H1 (cell line): ENCODE data around the gene STK11. TPM values are rescaled to one million over a fixed set of nuclear protein-coding genes. Genes with fewer than 3 reads are reported as not detected.

Experiments
- CTCF ChIA-PET: fragments of 300-600 bp; sonication (Branson Sonifier 250); formaldehyde crosslinking; loops from one replicate; lab custom pipeline; 2021; ENCODE audit not compliant: partially characterized antibody; lab: Charles Lee
- POLR2A ChIA-PET: fragments of 300-600 bp; sonication (Branson Sonifier 250); formaldehyde crosslinking; loops from one replicate; lab custom pipeline; 2021; ENCODE audit warnings: inconsistent platforms; ENCODE audit not compliant: partially characterized antibody; lab: Charles Lee
- DNase-seq, 2 experiments: peaks; one replicate each; pipeline versions ENCODE4 v3.0.0 to v3.0.0-alpha.2; 2010 to 2022; ENCODE audit warnings: low spot score in 2 of 2, low read depth in 1 of 2, mixed read lengths in 1 of 2
- FAIRE-seq: peaks from 2 replicates; lab custom pipeline; 2011; peaks lifted over from hg19 to GRCh38; lab: Jason Lieb, UNC
- H2AFZ ChIP-seq: 2 replicates; pipeline ENCODE4 v1.8.1; 2012; ENCODE audit warnings: low read length, inconsistent platforms
- H2AK5ac ChIP-seq: 2 replicates; pipeline ENCODE4 v1.6.1; 2013; ENCODE audit warnings: low read depth, low read length
- H2BK120ac ChIP-seq: replicated peaks from 2 replicates; pipeline ENCODE3; 2013; ENCODE audit warnings: low read depth, low read length, inconsistent platforms
- H2BK12ac ChIP-seq: 2 replicates; pipeline ENCODE4 v1.6.1; 2013; ENCODE audit warnings: low read depth, low read length
- H2BK15ac ChIP-seq: 2 replicates; pipeline ENCODE4 v1.6.1; 2013; ENCODE audit warnings: low read length
- H2BK20ac ChIP-seq: 2 replicates; pipeline ENCODE4 v1.6.1; 2013; ENCODE audit warnings: low read length
- H2BK5ac ChIP-seq: 2 replicates; pipeline ENCODE4 v1.6.1; 2013; ENCODE audit warnings: low read depth, low read length
- H3K14ac ChIP-seq: 2 replicates; pipeline ENCODE4 v1.6.1; 2013; ENCODE audit warnings: inconsistent platforms; ENCODE audit not compliant: insufficient read length
- H3K18ac ChIP-seq: 2 replicates; pipeline ENCODE4 v1.6.1; 2013; ENCODE audit warnings: low read length; ENCODE audit errors: extremely low read depth
- H3K23ac ChIP-seq: 2 replicates; pipeline ENCODE4 v1.6.1; 2013; ENCODE audit warnings: inconsistent platforms; ENCODE audit not compliant: insufficient read length
- H3K23me2 ChIP-seq: 2 replicates; pipeline ENCODE4 v1.6.1; 2013; ENCODE audit warnings: low read depth, low read length
- H3K27ac ChIP-seq: 2 replicates; pipeline ENCODE4 v1.6.1; 2011; ENCODE audit warnings: low read depth, low read length, inconsistent platforms
- H3K27me3 ChIP-seq, 4 experiments: replicated peaks in 1 of 4; 1 replicate in 1 of 4; 2 replicates in 3 of 4; pipeline versions ENCODE4 v1.6.1 to v1.8.1; 2011 to 2013; ENCODE audit warnings: low read length in 3 of 4, mild to moderate bottlenecking in 3 of 4, inconsistent platforms in 2 of 4, mixed read lengths in 2 of 4, moderate library complexity in 1 of 4; ENCODE audit not compliant: control insufficient read depth in 3 of 4, insufficient read depth in 3 of 4; ENCODE audit errors: extremely low read depth in 1 of 4
- H3K36me3 ChIP-seq, 4 experiments: 2 replicates each; pipeline versions ENCODE4 v1.6.1 to v1.8.1; 2011 to 2013; ENCODE audit warnings: mild to moderate bottlenecking in 4 of 4, low read length in 3 of 4, moderate library complexity in 2 of 4, control low read depth in 1 of 4, inconsistent platforms in 1 of 4; ENCODE audit not compliant: insufficient read depth in 4 of 4, control insufficient read depth in 2 of 4
- H3K4ac ChIP-seq: replicated peaks from 2 replicates; pipeline ENCODE3; 2013; ENCODE audit warnings: low read length, low read depth, mixed read lengths, inconsistent platforms; ENCODE audit not compliant: insufficient read length
- H3K4me1 ChIP-seq, 4 experiments: replicated peaks in 1 of 4; 1 replicate in 1 of 4; 2 replicates in 3 of 4; pipeline versions ENCODE4 v1.6.1 to v1.8.1; 2011 to 2013; ENCODE audit warnings: low read length in 3 of 4, inconsistent platforms in 2 of 4, mixed read lengths in 1 of 4; ENCODE audit not compliant: insufficient read depth in 4 of 4, control insufficient read depth in 3 of 4
- H3K4me2 ChIP-seq, 2 experiments: 2 replicates each; pipeline versions ENCODE4 v1.6.1 to v1.8.1; 2011 to 2013; ENCODE audit warnings: low read depth in 2 of 2, low read length in 2 of 2, control low read depth in 1 of 2, inconsistent platforms in 1 of 2, mild to moderate bottlenecking in 1 of 2; ENCODE audit not compliant: insufficient read depth in 1 of 2
- H3K4me3 ChIP-seq, 4 experiments: fragments of 200-600, 300-600 bp in 1 of 4; sonication (generic), shearing (Covaris generic), sonication (Bioruptor Twin) in 1 of 4; 2 replicates each; pipeline versions ENCODE4 v1.5.1 to v1.8.1; 2011 to 2016; ENCODE audit warnings: low read length in 4 of 4, low read depth in 3 of 4, control low read depth in 2 of 4, inconsistent platforms in 2 of 4, mild to moderate bottlenecking in 2 of 4, mixed read lengths in 1 of 4, moderate library complexity in 1 of 4; ENCODE audit not compliant: insufficient read depth in 2 of 4; ENCODE audit errors: extremely low read depth in 1 of 4
- H3K56ac ChIP-seq: replicated peaks from 2 replicates; pipeline ENCODE3; 2013; ENCODE audit warnings: low read depth, mild to moderate bottlenecking, mixed read lengths, low read length, inconsistent platforms; ENCODE audit not compliant: insufficient read length
- H3K79me1 ChIP-seq: 2 replicates; pipeline ENCODE4 v1.6.1; 2013; ENCODE audit warnings: low read depth, low read length, control low read depth
- H3K79me2 ChIP-seq, 2 experiments: 2 replicates each; pipeline versions ENCODE4 v1.6.1 to v1.8.1; 2012 to 2013; ENCODE audit warnings: low read length in 2 of 2, mild to moderate bottlenecking in 2 of 2, inconsistent platforms in 1 of 2; ENCODE audit not compliant: insufficient read depth in 2 of 2, control insufficient read depth in 1 of 2
- H3K9ac ChIP-seq, 4 experiments: replicated peaks in 1 of 4; 1 replicate in 1 of 4; 2 replicates in 3 of 4; pipeline versions ENCODE4 v1.6.1 to v1.8.1; 2011 to 2013; ENCODE audit warnings: low read depth in 3 of 4, low read length in 3 of 4, control low read depth in 2 of 4, mild to moderate bottlenecking in 2 of 4, moderate library complexity in 2 of 4, inconsistent platforms in 1 of 4; ENCODE audit errors: extremely low read depth in 1 of 4
- H3K9me3 ChIP-seq, 2 experiments: 2 replicates each; pipeline versions ENCODE4 v1.6.1 to v1.8.1; 2012 to 2013; ENCODE audit warnings: mild to moderate bottlenecking in 2 of 2, moderate library complexity in 2 of 2, control low read depth in 1 of 2, inconsistent platforms in 1 of 2, low read depth in 1 of 2, low read length in 1 of 2, mixed read lengths in 1 of 2; ENCODE audit not compliant: insufficient read depth in 2 of 2
- H4K20me1 ChIP-seq, 2 experiments: replicated peaks in 1 of 2; 2 replicates each; pipeline versions ENCODE3 to v1.8.1; 2011 to 2013; ENCODE audit warnings: inconsistent platforms in 2 of 2, low read length in 2 of 2, mild to moderate bottlenecking in 1 of 2; ENCODE audit not compliant: insufficient read depth in 2 of 2, control insufficient read depth in 1 of 2
- H4K5ac ChIP-seq: 2 replicates; pipeline ENCODE4 v1.6.1; 2013; ENCODE audit warnings: low read length, low read depth, mixed read lengths, inconsistent platforms; ENCODE audit not compliant: insufficient read length
- H4K8ac ChIP-seq: 2 replicates; pipeline ENCODE4 v1.8.0; 2013; ENCODE audit warnings: mild to moderate bottlenecking, moderate library complexity, low read length, inconsistent platforms; ENCODE audit not compliant: insufficient read depth; ENCODE audit errors: extremely low read depth
- H4K91ac ChIP-seq: replicated peaks from 2 replicates; pipeline ENCODE3; 2013; ENCODE audit warnings: low read length, mixed read lengths, inconsistent platforms; ENCODE audit not compliant: insufficient read length
- BCL11A ChIP-seq, 2 experiments: IDR thresholded peaks; one replicate each; pipeline ENCODE4 v1.6.1; 2011; ENCODE audit warnings: low read depth in 2 of 2, low read length in 2 of 2, mild to moderate bottlenecking in 2 of 2
- CBX5 ChIP-seq: fragments of 300-800, 300-1000 bp; sonication (generic); IDR thresholded peaks from 2 replicates; pipeline ENCODE4 v1.7.1; 2016; ENCODE audit warnings: antibody characterized with exemption, low read length, low read depth
- CEBPB ChIP-seq: IDR thresholded peaks from 2 replicates; pipeline ENCODE4 v1.6.1; 2012; ENCODE audit warnings: low read depth, low read length
- EGR1 ChIP-seq: IDR thresholded peaks from 2 replicates; pipeline ENCODE4 v1.6.1; 2011; ENCODE audit warnings: low read depth, low read length, borderline replicate concordance
- GABPA ChIP-seq: IDR thresholded peaks from 2 replicates; pipeline ENCODE4 v1.6.1; 2011; ENCODE audit warnings: mild to moderate bottlenecking, low read length, moderate library complexity, borderline replicate concordance; ENCODE audit not compliant: insufficient read depth
- JUN ChIP-seq: IDR thresholded peaks from 2 replicates; pipeline ENCODE4 v1.6.1; 2011; ENCODE audit warnings: low read depth, mild to moderate bottlenecking, improper control_type of control experiment, low read length
- KDM5A ChIP-seq: fragments of 200-600 bp; IDR thresholded peaks from 2 replicates; pipeline ENCODE4 v1.7.1; 2012; ENCODE audit warnings: mild to moderate bottlenecking, low read length, inconsistent platforms, mixed read lengths
- MAFK ChIP-seq: IDR thresholded peaks from 2 replicates; pipeline ENCODE4 v1.6.1; 2012; ENCODE audit warnings: low read depth, mild to moderate bottlenecking, improper control_type of control experiment, low read length
- SIN3A ChIP-seq, 2 experiments: IDR thresholded peaks in 1 of 2; conservative IDR thresholded peaks in 1 of 2; 2 replicates each; pipeline ENCODE4 v1.6.1; 2011 to 2012; ENCODE audit warnings: low read length in 2 of 2, improper control_type of control experiment in 1 of 2, low read depth in 1 of 2, mild to moderate bottlenecking in 1 of 2
- SP2 ChIP-seq: IDR thresholded peaks from 2 replicates; pipeline ENCODE4 v1.6.1; 2012; ENCODE audit warnings: mild to moderate bottlenecking, low read length, inconsistent platforms
- TCF12 ChIP-seq: IDR thresholded peaks from 2 replicates; pipeline ENCODE4 v1.6.1; 2011; ENCODE audit warnings: low read depth, mild to moderate bottlenecking, low read length
- WGBS, 2 experiments: shearing (Covaris generic) in 1 of 2; methylation state at CpG; one replicate each; pipeline versions ENCODE4 v1.1.6 to v1.1.7; 2013 to 2015; ENCODE audit warnings: low lambda C conversion rate in 2 of 2, mixed read lengths in 2 of 2, inconsistent platforms in 1 of 2, low coverage in 1 of 2, missing lambda C conversion rate in 1 of 2; ENCODE audit not compliant: insufficient replicate concordance in 2 of 2, insufficient coverage in 1 of 2, insufficient read length in 1 of 2; ENCODE audit errors: extremely low coverage in 1 of 2, missing lambda C conversion rate in 1 of 2; 5-methylcytosine and 5-hydroxymethylcytosine counted together
- polyA plus RNA-seq, 7 experiments: library from polyadenylated mRNA; depleted of rRNA in 3 of 7; stranded (reverse) in 5 of 7; unstranded in 2 of 7; fragments of >200 nt in 5 of 7; fragments of 200-250 nt in 2 of 7; gene quantifications; 1 replicate in 5 of 7; 2 replicates in 1 of 7; 4 replicates in 1 of 7; pipeline versions ENCODE4 v1.2.1 to v1.2.3, GENCODE V29; 2011 to 2013; ENCODE audit warnings: missing spikeins in 2 of 7, mixed read lengths in 2 of 7
- total RNA-seq: library from RNA; stranded (reverse); fragmentation: NEBNext Ultra II Directional; extraction: Animal tissue kit (Norgen Biotek cat#: 25700); gene quantifications from 2 replicates; pipeline ENCODE4 v1.2.1, GENCODE V29; 2021

Gene STK11
- total and polyA plus RNA-seq, 2 of the 8 experiments (the other 6 are each of a cell fraction or from before 2014, with no cell fraction given): 45.3 to 70.7 TPM

DNA sequence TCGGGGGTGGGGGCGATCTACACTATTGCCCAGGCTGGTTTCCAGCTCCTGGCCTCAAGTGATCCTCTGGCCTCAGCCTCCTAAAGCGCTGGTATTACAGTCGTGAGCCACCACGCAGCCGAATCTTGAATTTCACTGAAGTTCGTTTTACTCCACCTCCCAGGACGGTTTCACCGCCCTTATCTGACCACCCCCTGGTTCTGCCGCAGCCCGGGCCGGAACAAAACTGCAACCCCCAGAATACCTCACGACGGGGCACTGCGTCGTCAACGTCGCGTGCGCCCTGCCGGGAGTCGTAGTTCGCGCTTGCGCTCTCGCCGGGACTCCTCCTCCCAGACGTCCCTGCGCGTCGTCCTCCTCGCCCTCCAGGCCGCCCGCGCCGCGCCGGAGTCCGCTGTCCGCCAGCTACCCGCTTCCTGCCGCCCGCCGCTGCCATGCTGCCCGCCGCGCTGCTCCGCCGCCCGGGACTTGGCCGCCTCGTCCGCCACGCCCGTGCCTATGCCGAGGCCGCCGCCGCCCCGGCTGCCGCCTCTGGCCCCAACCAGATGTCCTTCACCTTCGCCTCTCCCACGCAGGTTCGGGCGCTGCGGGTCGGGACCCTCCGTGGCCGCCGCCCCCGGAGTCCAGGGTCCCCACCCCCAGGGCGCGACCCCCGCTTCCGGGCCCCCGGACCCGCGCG is 36.0 kb downstream of the STK11 start, which contains the start of gene ATP5F1D:
TSS of gene ATP5F1D (plus strand) at position 335 of the 679 bp plus-strand sequence. CDS start at position 435, 100 bp downstream.
- Histone ChIP-seq H2AFZ (no peak within 1 kb of the TSS; the same call in 1 of the 2 replicates), H3K36me3 (no peaks in the 10 kb centered on the region), H3K9me3 (no peaks in the 10 kb centered on the region), H3K23me2 (peaks cover 15% of the 10 kb centered on the region; the same call in 1 of the 2 replicates), H3K18ac (no peak within 1 kb of the TSS; the same call in 1 of the 2 replicates), H4K8ac (no peak within 1 kb of the TSS), H2BK5ac (0 out of 2 replicates have a peak within 1 kb of the TSS, but pooled peaks have one; percentile 35), H2BK120ac (no peak within 1 kb of the TSS), H3K23ac (no peak within 1 kb of the TSS), H4K91ac (no peak within 1 kb of the TSS), H4K20me1 (peaks cover 0 to 7% of the 10 kb centered on the region in 2 experiments), H2BK12ac (0 out of 2 replicates have a peak within 1 kb of the TSS, but pooled peaks have one; percentile 60), H2BK20ac (no peak within 1 kb of the TSS), H3K27me3 (no peaks in the 10 kb centered on the region), H3K4me2 (peak within 1 kb of the TSS; percentile 57 to 89), H3K4me1 (peaks cover 0 to 26% (median 10%) of the 10 kb centered on the region in 4 experiments; a peak in 5 of 7 replicates), H3K4ac (no peak within 1 kb of the TSS), H3K56ac (peak within 1 kb of the TSS; percentile 12), H2AK5ac (no peak within 1 kb of the TSS; the same call in 1 of the 2 replicates), H3K14ac (no peak within 1 kb of the TSS), H2BK15ac (no peak within 1 kb of the TSS), H3K4me3 (peak within 1 kb of the TSS; percentile 65 to 95 (median 67)), H3K79me2 (peaks cover 0 to 7% of the 10 kb centered on the region in 2 experiments; a peak in 1 of 4 replicates), H4K5ac (no peak within 1 kb of the TSS), H3K79me1 (peaks cover 9% of the 10 kb centered on the region), H3K9ac (peak within 1 kb of the TSS in 3 of 4 experiments; percentile 14 to 86 (median 41); a peak in 5 of 7 replicates), H3K27ac (no peak within 1 kb of the TSS)
- POLR2A ChIA-PET: interaction anchor here (0.7 to 10.1 kb wide), 16 partner anchors 9 to 367 kb away, joined by 3 to 355 read pairs (median 4); partner anchors contain the start of genes CIRBP, CNN2 and GPX4
- CTCF ChIA-PET: interaction anchor here (0.9 to 7.7 kb wide), 11 partner anchors 18 to 177 kb away, joined by 3 to 212 read pairs (median 4); partner anchors contain the start of gene CIRBP
- peak in 1 of 2 experiments; percentile 94 for DNase-seq
- 3% methylated on average over 60 of the region's 79 CpGs; no CpG with 5 or more reads in 1 of the 2 experiments for WGBS, 2 experiments
- peak; percentile 28 for FAIRE-seq
- no peak for TF ChIP-seq KDM5A
- peak in 1 of 2 experiments; percentile 77; a peak in 2 of 4 replicates for TF ChIP-seq SIN3A (conservative IDR thresholded peaks at IDR 0.05 in 1 of 2, IDR thresholded peaks at IDR 0.05 in 1 of 2; ENCODE audit: low read depth in 1 of 2, low read length in 2 of 2)
- no peak for TF ChIP-seq MAFK
- TF ChIP-seq CBX5: no peak
- no peak for TF ChIP-seq BCL11A (IDR thresholded peaks at IDR 0.05; ENCODE audit: low read depth in 2 of 2, low read length in 2 of 2)
- no peak for TF ChIP-seq JUN
- TF ChIP-seq TCF12: no peak
- TF ChIP-seq SP2: no peak
- TF ChIP-seq GABPA: no peak
- TF ChIP-seq EGR1: no peak
- TF ChIP-seq CEBPB: no peak
